HepG2 (cell line): ENCODE data around the gene R3HDM4. TPM values are rescaled to one million over a fixed set of nuclear protein-coding genes. Genes with fewer than 3 reads are reported as not detected.
A peak's percentile ranks its signal among the peaks of the same experiment; 100 is the strongest.

Experiments used
- AGO1 ChIP-seq: fragments of 200-400 bp; formaldehyde crosslinking; IDR thresholded peaks from 2 replicates; pipeline ENCODE4 v1.6.1; 2017; ENCODE audit warnings: mild to moderate bottlenecking, low read depth, low read length, moderate library complexity; ENCODE audit not compliant: poor library complexity, severe bottlenecking
- AGO2 ChIP-seq: fragments of 200-400 bp; formaldehyde crosslinking; optimal IDR thresholded peaks from 2 replicates; pipeline ENCODE3; 2017; ENCODE audit warnings: mild to moderate bottlenecking, low read depth, low read length, moderate library complexity
- ARNT2 ChIP-seq: sonication (generic); formaldehyde crosslinking; IDR thresholded peaks from 2 replicates; pipeline ENCODE4 v1.8.0; 2022; ENCODE audit warnings: mild to moderate bottlenecking, low read depth, missing genetic modification reagents, moderate library complexity
- DR1 ChIP-seq: sonication (generic); formaldehyde crosslinking; IDR thresholded peaks from 2 replicates; pipeline ENCODE4 v1.8.0; 2021; ENCODE audit warnings: mild to moderate bottlenecking, missing genetic modification reagents, inconsistent platforms
- HMG20B ChIP-seq: conservative IDR thresholded peaks from 2 replicates; pipeline ENCODE4 v1.6.1; 2016; ENCODE audit warnings: missing genetic modification reagents, missing compliant biosample characterization
- ISL2 ChIP-seq: sonication (generic); formaldehyde crosslinking; IDR thresholded peaks from 2 replicates; pipeline ENCODE4 v1.5.0; 2020; ENCODE audit warnings: missing genetic modification reagents
- NFKB2 ChIP-seq: sonication (generic); formaldehyde crosslinking; IDR thresholded peaks from 2 replicates; pipeline ENCODE4 v1.4.0; 2020; ENCODE audit warnings: missing genetic modification reagents, borderline replicate concordance
- NR2C2 ChIP-seq: sonication (generic); formaldehyde crosslinking; IDR thresholded peaks from 2 replicates; pipeline ENCODE4 v1.4.0; 2020; ENCODE audit warnings: missing genetic modification reagents, mild to moderate bottlenecking, moderate library complexity, borderline replicate concordance
- PAX8 ChIP-seq: sonication (generic); formaldehyde crosslinking; IDR thresholded peaks from 2 replicates; pipeline ENCODE4 v1.8.0; 2022; ENCODE audit warnings: mild to moderate bottlenecking, missing genetic modification reagents, borderline replicate concordance
- RARA ChIP-seq: IDR thresholded peaks from 2 replicates; pipeline ENCODE4 v1.6.1; 2016; ENCODE audit warnings: missing genetic modification reagents, missing compliant biosample characterization
- RBFOX2 ChIP-seq: fragments of 200-400 bp; formaldehyde crosslinking; IDR thresholded peaks from 2 replicates; pipeline ENCODE4 v1.6.1; 2017; ENCODE audit warnings: low read depth, mild to moderate bottlenecking, low read length
- SRSF1 ChIP-seq: fragments of 200-400 bp; formaldehyde crosslinking; optimal IDR thresholded peaks from 2 replicates; pipeline ENCODE3; 2017; ENCODE audit warnings: mild to moderate bottlenecking, low read depth, low read length, moderate library complexity
- SUZ12 ChIP-seq: fragments of 150-350 bp; IDR thresholded peaks from 2 replicates; pipeline ENCODE4 v1.6.1; 2014; ENCODE audit warnings: low read depth, low read length
- SYNCRIP ChIP-seq: fragments of 200-400 bp; formaldehyde crosslinking; IDR thresholded peaks from 2 replicates; pipeline ENCODE4 v1.6.1; 2018; ENCODE audit warnings: mild to moderate bottlenecking, low read depth, low read length; ENCODE audit not compliant: insufficient read depth
- YEATS4 ChIP-seq: sonication (generic); formaldehyde crosslinking; IDR thresholded peaks from 2 replicates; pipeline ENCODE4 v1.4.0; 2020; ENCODE audit warnings: missing genetic modification reagents, borderline replicate concordance
- ZNF326 ChIP-seq: sonication (generic); formaldehyde crosslinking; IDR thresholded peaks from 2 replicates; pipeline ENCODE4 v1.4.0; 2020; ENCODE audit warnings: missing genetic modification reagents, borderline replicate concordance
- ZNF460 ChIP-seq: sonication (generic); formaldehyde crosslinking; IDR thresholded peaks from 2 replicates; pipeline ENCODE4 v1.5.1; 2020; ENCODE audit warnings: missing genetic modification reagents, mild to moderate bottlenecking, borderline replicate concordance
- ZNF672 ChIP-seq: sonication (generic); formaldehyde crosslinking; IDR thresholded peaks from 2 replicates; pipeline ENCODE4 v1.8.1; 2022; ENCODE audit warnings: missing genetic modification reagents
- ZNF678 ChIP-seq: sonication (generic); formaldehyde crosslinking; IDR thresholded peaks from 2 replicates; pipeline ENCODE4 v1.4.0; 2020; ENCODE audit warnings: mild to moderate bottlenecking, missing genetic modification reagents
- ZNF713 ChIP-seq: sonication (generic); formaldehyde crosslinking; IDR thresholded peaks from 2 replicates; pipeline ENCODE4 v1.4.0; 2020; ENCODE audit warnings: mild to moderate bottlenecking, missing genetic modification reagents
- ZNF777 ChIP-seq: sonication (generic); formaldehyde crosslinking; IDR thresholded peaks from 2 replicates; pipeline ENCODE4 v1.4.0; 2020; ENCODE audit warnings: missing genetic modification reagents
- polyA plus RNA-seq, 8 experiments: library from polyadenylated mRNA; depleted of rRNA in 3 of 8; stranded (reverse) in 7 of 8; unstranded in 1 of 8; fragments of >200 nt; fragmentation: Illumina TruSeq in 4 of 8; extraction: Trizol in 4 of 8; gene quantifications; 2 replicates each; pipeline versions ENCODE4 v1.2.1 to v1.2.3, GENCODE V29; 2011 to 2016; ENCODE audit warnings: low read depth in 4 of 8, missing spikeins in 1 of 8, mixed read lengths in 1 of 8; ENCODE audit not compliant: insufficient read depth in 1 of 8
- total RNA-seq, 5 experiments: library from RNA; depleted of rRNA; stranded (reverse); fragments of >200 nt; fragmentation: Illumina TruSeq; extraction: Trizol; gene quantifications; 2 replicates each; pipeline ENCODE4 v1.2.3, GENCODE V29; 2016; ENCODE audit warnings: low read depth in 1 of 5
- TF ChIP-seq, protein P1 (sequence below): sonication (generic); formaldehyde crosslinking; IDR thresholded peaks from 2 replicates; pipeline ENCODE4 v1.5.1; 2020; ENCODE audit warnings: mild to moderate bottlenecking, missing genetic modification reagents, moderate library complexity
- TF ChIP-seq, protein P2 (sequence below): sonication (generic); formaldehyde crosslinking; IDR thresholded peaks from 2 replicates; pipeline ENCODE4 v1.4.0; 2020; ENCODE audit warnings: missing genetic modification reagents
- TF ChIP-seq, protein P3 (sequence below): sonication (generic); formaldehyde crosslinking; IDR thresholded peaks from 2 replicates; pipeline ENCODE4 v1.9.0; 2022; ENCODE audit warnings: low read depth, missing genetic modification reagents

R3HDM4 gene
- total and polyA plus RNA-seq, 2 of the 13 experiments (the other 11 are each of a cell fraction or from before 2014, with no cell fraction given): 26.2 to 26.9 TPM

DNA sequence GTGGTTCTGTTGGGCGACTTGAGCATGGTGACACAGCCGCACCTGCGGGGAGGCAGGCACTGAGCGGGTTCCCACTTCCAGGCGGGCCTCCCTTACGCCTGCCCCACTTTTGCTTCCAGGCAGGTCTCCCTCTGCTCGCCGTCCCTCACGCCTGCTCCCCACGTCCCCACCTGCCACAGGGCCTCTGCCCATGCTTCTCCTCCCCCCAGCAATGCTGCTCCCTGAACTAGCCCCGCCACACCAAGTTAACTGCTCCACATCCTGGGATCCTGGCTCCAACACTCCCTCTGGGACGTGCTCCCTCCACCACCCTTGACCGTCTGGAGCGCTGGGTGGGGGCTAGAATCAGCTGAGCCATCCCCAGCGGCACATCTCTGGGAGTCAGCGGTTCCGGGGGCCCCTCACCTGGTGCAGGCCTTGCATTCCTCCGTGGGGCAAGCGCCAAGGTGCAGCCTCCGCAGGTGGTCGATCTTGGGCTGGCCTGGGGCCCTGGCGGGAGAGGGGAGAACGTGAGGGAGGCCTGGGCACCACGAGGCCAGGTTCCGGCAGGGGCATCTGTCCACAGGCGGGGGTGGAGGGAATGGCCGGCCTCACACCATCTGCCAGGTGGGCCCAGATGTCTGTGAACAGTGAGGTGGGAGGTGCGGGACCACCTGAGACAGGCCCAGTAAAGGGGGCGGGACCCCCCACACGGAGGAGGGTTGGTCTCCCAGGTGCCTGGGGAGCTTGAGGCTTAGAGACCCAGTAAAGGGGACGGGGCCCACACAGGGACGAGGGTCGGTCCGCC, 44.4 kb downstream of the R3HDM4 start (continued):
- TF ChIP-seq, protein P1, sequence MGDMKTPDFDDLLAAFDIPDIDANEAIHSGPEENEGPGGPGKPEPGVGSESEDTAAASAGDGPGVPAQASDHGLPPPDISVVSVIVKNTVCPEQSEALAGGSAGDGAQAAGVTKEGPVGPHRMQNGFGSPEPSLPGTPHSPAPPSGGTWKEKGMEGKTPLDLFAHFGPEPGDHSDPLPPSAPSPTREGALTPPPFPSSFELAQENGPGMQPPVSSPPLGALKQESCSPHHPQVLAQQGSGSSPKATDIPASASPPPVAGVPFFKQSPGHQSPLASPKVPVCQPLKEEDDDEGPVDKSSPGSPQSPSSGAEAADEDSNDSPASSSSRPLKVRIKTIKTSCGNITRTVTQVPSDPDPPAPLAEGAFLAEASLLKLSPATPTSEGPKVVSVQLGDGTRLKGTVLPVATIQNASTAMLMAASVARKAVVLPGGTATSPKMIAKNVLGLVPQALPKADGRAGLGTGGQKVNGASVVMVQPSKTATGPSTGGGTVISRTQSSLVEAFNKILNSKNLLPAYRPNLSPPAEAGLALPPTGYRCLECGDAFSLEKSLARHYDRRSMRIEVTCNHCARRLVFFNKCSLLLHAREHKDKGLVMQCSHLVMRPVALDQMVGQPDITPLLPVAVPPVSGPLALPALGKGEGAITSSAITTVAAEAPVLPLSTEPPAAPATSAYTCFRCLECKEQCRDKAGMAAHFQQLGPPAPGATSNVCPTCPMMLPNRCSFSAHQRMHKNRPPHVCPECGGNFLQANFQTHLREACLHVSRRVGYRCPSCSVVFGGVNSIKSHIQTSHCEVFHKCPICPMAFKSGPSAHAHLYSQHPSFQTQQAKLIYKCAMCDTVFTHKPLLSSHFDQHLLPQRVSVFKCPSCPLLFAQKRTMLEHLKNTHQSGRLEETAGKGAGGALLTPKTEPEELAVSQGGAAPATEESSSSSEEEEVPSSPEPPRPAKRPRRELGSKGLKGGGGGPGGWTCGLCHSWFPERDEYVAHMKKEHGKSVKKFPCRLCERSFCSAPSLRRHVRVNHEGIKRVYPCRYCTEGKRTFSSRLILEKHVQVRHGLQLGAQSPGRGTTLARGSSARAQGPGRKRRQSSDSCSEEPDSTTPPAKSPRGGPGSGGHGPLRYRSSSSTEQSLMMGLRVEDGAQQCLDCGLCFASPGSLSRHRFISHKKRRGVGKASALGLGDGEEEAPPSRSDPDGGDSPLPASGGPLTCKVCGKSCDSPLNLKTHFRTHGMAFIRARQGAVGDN (CRISPR knock-in tag): no peak
- no peak for TF ChIP-seq SYNCRIP
- TF ChIP-seq ZNF678 (CRISPR knock-in tag): no peak
- TF ChIP-seq, protein P2, sequence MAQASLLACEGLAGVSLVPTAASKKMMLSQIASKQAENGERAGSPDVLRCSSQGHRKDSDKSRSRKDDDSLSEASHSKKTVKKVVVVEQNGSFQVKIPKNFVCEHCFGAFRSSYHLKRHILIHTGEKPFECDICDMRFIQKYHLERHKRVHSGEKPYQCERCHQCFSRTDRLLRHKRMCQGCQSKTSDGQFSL (CRISPR knock-in tag): no peak
- TF ChIP-seq DR1: no peak
- no peak for TF ChIP-seq NFKB2 (CRISPR knock-in tag)
- peak; percentile 69 for TF ChIP-seq AGO2
- TF ChIP-seq, protein P3, sequence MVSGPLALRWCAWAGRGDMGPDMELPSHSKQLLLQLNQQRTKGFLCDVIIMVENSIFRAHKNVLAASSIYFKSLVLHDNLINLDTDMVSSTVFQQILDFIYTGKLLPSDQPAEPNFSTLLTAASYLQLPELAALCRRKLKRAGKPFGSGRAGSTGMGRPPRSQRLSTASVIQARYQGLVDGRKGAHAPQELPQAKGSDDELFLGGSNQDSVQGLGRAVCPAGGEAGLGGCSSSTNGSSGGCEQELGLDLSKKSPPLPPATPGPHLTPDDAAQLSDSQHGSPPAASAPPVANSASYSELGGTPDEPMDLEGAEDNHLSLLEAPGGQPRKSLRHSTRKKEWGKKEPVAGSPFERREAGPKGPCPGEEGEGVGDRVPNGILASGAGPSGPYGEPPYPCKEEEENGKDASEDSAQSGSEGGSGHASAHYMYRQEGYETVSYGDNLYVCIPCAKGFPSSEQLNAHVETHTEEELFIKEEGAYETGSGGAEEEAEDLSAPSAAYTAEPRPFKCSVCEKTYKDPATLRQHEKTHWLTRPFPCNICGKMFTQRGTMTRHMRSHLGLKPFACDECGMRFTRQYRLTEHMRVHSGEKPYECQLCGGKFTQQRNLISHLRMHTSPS (CRISPR knock-in tag): no peak
- no peak for TF ChIP-seq ZNF777 (CRISPR knock-in tag)
- TF ChIP-seq ZNF326: no peak
- TF ChIP-seq ZNF460 (CRISPR knock-in tag): no peak
- no peak for TF ChIP-seq ISL2
- no peak for TF ChIP-seq RARA (CRISPR knock-in tag)
- TF ChIP-seq SUZ12: no peak
- TF ChIP-seq SRSF1: peak; percentile 10
- no peak for TF ChIP-seq ZNF713 (CRISPR knock-in tag)
- peak; percentile 49; the same call in 1 of the 2 replicates for TF ChIP-seq RBFOX2
- no peak for TF ChIP-seq HMG20B (CRISPR knock-in tag)
- no peak for TF ChIP-seq PAX8 (CRISPR knock-in tag)
- no peak for TF ChIP-seq YEATS4 (CRISPR knock-in tag)
- TF ChIP-seq AGO1: peak; percentile 15
- TF ChIP-seq ZNF672 (CRISPR knock-in tag): no peak
- no peak for TF ChIP-seq NR2C2 (CRISPR knock-in tag)
- no peak for TF ChIP-seq ARNT2 (CRISPR knock-in tag)
